Measurements from ENCODE around the gene ZNF827. TPM values are rescaled to one million over a fixed set of nuclear protein-coding genes. Genes with fewer than 3 reads are reported as not detected.

ZNF827 gene
- total RNA-seq, 4 donors from 2014 or later: 23.9 to 52.3 (median 29.3) TPM

- WGBS, 2 donors: 91 to 99% methylated on average over 4 of the region's 4 CpGs
- no peaks in the 10 kb centered on the region for H3K9me3 ChIP-seq
- H3K27me3 ChIP-seq: no peaks in the 10 kb centered on the region
- TF ChIP-seq CTCF (IDR thresholded peaks at IDR 0.05) (no peak), POLR2A (IDR thresholded peaks at IDR 0.05) (no peak)
- peaks cover 0 to 5% of the 10 kb centered on the region in 2 donors for H3K4me1 ChIP-seq
- H3K4me3 ChIP-seq (replicated peaks in 1 of 3): no peak overlapping the region
- intact Hi-C loops (cut with DNase I): no loop called here
- DNase-seq: no peak
- no peaks in the 10 kb centered on the region for H3K36me3 ChIP-seq
- H3K27ac ChIP-seq: no peak overlapping the region
These were observed 142.3 kb downstream of the ZNF827 start for GRCh38 chr4:145796346-145796745.

DNA sequence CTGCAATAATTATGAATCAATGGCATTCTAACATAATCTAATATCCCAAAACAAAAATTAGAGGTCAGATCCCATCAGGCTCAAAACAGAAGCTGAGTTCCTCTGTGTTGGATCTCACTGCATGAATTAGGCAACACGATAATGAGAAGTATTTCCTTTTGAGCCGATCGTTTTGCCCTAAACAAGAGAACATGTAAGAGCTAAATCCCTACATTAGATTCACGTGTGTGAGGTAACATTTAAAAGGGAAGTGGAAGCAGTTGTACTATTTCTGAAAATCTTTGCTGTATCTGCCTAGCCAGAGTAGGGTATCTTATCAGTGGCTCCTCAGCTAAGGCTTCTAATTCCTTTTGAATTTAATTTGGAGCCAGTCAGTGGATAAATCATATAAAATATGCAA, 143.1 kb downstream of the ZNF827 start:
- Histone ChIP-seq H3K36me3 (no peaks in the 10 kb centered on the region), H3K27me3 (no peaks in the 10 kb centered on the region), H3K9me3 (no peaks in the 10 kb centered on the region), H3K27ac (no peak overlapping the region), H3K4me1 (peaks cover 0 to 5% of the 10 kb centered on the region in 2 donors), H3K4me3 (replicated peaks in 1 of 3) (no peak overlapping the region)
- no peak for DNase-seq
- intact Hi-C loops (cut with DNase I): no loop called here
- 75 to 84% methylated on average over 4 of the region's 4 CpGs for WGBS, 2 donors
- TF ChIP-seq CTCF (IDR thresholded peaks at IDR 0.05) (no peak), POLR2A (IDR thresholded peaks at IDR 0.05) (no peak)

- H3K4me1 ChIP-seq: peaks cover 0 to 2% of the 10 kb centered on the region in 2 donors
These were observed 146.2 kb downstream of the ZNF827 start for GRCh38 chr4:145792429-145792828.

GRCh38 chr4:145791988-145792387, 146.6 kb downstream of the ZNF827 start:
- Histone ChIP-seq H3K27ac (no peak overlapping the region), H3K4me3 (replicated peaks in 1 of 3) (no peak overlapping the region), H3K36me3 (no peaks in the 10 kb centered on the region), H3K4me1 (no peaks in the 10 kb centered on the region), H3K27me3 (no peaks in the 10 kb centered on the region), H3K9me3 (no peaks in the 10 kb centered on the region)
- no peak for DNase-seq
- 45 to 48% methylated on average over 2 of the region's 2 CpGs for WGBS, 2 donors
- TF ChIP-seq POLR2A (IDR thresholded peaks at IDR 0.05) (no peak), CTCF (IDR thresholded peaks at IDR 0.05) (no peak)
- intact Hi-C loops (cut with DNase I): no loop called here

More at GRCh38 chr4:145792429-145792828, 146.2 kb downstream of the ZNF827 start:
- H3K4me3 ChIP-seq (replicated peaks in 1 of 3): no peak overlapping the region
- no peaks in the 10 kb centered on the region for H3K9me3 ChIP-seq
- H3K27me3 ChIP-seq: no peaks in the 10 kb centered on the region
- no peak for TF ChIP-seq POLR2A (IDR thresholded peaks at IDR 0.05)
- no peak for TF ChIP-seq CTCF (IDR thresholded peaks at IDR 0.05)
- 95 to 98% methylated on average over 5 of the region's 5 CpGs for WGBS, 2 donors
- no peaks in the 10 kb centered on the region for H3K36me3 ChIP-seq
- H3K27ac ChIP-seq: no peak overlapping the region
- no peak for DNase-seq
- intact Hi-C loops (cut with DNase I): no loop called here

DNA sequence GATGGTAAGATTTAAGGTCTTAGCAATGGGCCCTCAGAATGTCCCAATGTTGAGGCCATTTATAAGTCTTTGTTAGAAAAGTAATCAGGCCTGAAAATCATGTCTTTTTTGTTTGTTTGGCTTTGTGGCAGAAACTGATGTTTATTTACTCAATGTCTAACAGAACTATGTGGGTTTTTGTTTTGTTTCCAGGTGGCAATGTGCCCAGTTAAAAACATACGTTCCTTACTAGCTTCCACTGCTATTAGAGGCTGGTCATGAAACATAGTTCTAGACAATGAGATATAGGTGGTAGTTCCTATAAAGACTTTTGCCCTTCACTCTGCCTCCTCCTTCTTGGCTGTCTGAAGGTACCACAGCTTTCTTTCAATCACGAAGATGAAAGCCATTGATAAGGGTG, 149.9 kb downstream of the ZNF827 start:
- intact Hi-C loops (cut with DNase I): no loop called here
- Histone ChIP-seq H3K27ac (no peak overlapping the region), H3K36me3 (no peaks in the 10 kb centered on the region), H3K27me3 (no peaks in the 10 kb centered on the region), H3K9me3 (no peaks in the 10 kb centered on the region), H3K4me1 (peaks cover 3 to 13% of the 10 kb centered on the region in 2 donors), H3K4me3 (replicated peaks in 1 of 3) (no peak overlapping the region)
- 66 to 69% methylated on average over 2 of the region's 2 CpGs for WGBS, 2 donors
- no peak for TF ChIP-seq CTCF (IDR thresholded peaks at IDR 0.05)
- TF ChIP-seq POLR2A (IDR thresholded peaks at IDR 0.05): no peak
- no peak for DNase-seq

All from thyroid gland (tissue), 4 donors.